Spleen (tissue), 7 donors: ENCODE data around the gene ATP23.

ENCODE experiments used
- POLR2A ChIP-seq, 3 donors: fragments of 450-650 bp; IDR thresholded peaks; one replicate each; pipeline ENCODE4 v1.5.1; 2017; ENCODE audit warnings: antibody characterized with exemption in 3 of 3, mild to moderate bottlenecking in 1 of 3
- POLR2AphosphoS5 ChIP-seq, 3 donors: sonication (generic); formaldehyde crosslinking; IDR thresholded peaks; one replicate each; pipeline ENCODE4 v1.5.1; 2017; ENCODE audit warnings: antibody characterized with exemption in 3 of 3
- TF ChIP-seq, protein P1 (sequence below), 11 experiments: fragments of 200-600 bp in 7 of 11; fragments of 450-650 bp in 4 of 11; sonication (generic) in 4 of 11; IDR thresholded peaks in 8 of 11; conservative IDR thresholded peaks in 3 of 11; 1 replicate in 7 of 11; 2 replicates in 4 of 11; pipeline versions ENCODE4 v1.4.0 to v1.8.0; 2016 to 2021; ENCODE audit warnings: antibody characterized with exemption in 11 of 11, inconsistent platforms in 4 of 11, mild to moderate bottlenecking in 1 of 11
- donor health status: DM: no; HTN: no; CAD: no; lungs with moderate emphysema.
- donor health status: DM: no; HTN: no; CAD: no.
- donor health status: DM: no; HTN: no; CAD: no.

- TF ChIP-seq POLR2A (IDR thresholded peaks at IDR 0.05) (no peak), POLR2AphosphoS5 (IDR thresholded peaks at IDR 0.05) (no peak)
- TF ChIP-seq, protein P1, sequence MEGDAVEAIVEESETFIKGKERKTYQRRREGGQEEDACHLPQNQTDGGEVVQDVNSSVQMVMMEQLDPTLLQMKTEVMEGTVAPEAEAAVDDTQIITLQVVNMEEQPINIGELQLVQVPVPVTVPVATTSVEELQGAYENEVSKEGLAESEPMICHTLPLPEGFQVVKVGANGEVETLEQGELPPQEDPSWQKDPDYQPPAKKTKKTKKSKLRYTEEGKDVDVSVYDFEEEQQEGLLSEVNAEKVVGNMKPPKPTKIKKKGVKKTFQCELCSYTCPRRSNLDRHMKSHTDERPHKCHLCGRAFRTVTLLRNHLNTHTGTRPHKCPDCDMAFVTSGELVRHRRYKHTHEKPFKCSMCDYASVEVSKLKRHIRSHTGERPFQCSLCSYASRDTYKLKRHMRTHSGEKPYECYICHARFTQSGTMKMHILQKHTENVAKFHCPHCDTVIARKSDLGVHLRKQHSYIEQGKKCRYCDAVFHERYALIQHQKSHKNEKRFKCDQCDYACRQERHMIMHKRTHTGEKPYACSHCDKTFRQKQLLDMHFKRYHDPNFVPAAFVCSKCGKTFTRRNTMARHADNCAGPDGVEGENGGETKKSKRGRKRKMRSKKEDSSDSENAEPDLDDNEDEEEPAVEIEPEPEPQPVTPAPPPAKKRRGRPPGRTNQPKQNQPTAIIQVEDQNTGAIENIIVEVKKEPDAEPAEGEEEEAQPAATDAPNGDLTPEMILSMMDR (IDR thresholded peaks at IDR 0.05 in 8 of 11, conservative IDR thresholded peaks at IDR 0.05 in 3 of 11): no peak
These were observed 50.6 kb downstream of the ATP23 start for GRCh38 chr12:57992001-57992400.
